NCI-H460 (cell line): ENCODE results near the gene TMEM232. TPM values are rescaled to one million over a fixed set of nuclear protein-coding genes. Genes with fewer than 3 reads are reported as not detected.
A peak's percentile ranks its signal among the peaks of the same experiment; 100 is the strongest.

Experiments
- DNase-seq: peaks from one replicate; pipeline ENCODE4 v3.0.0-alpha.2; 2016; ENCODE audit warnings: low read depth; ENCODE audit errors: extremely low read depth
- total RNA-seq: library from RNA; depleted of rRNA; stranded (reverse); fragments of >200 nt; shearing (Covaris generic); gene quantifications from 2 replicates; pipeline ENCODE4 v1.2.3, GENCODE V29; 2014

Gene TMEM232
- total RNA-seq, 1 experiment from 2014 or later, result 2.0 TPM

GRCh38 chr5:110634475-110634874, 92.0 kb downstream of the TMEM232 start:
- no peak for DNase-seq

- DNase-seq, result no peak
These were observed 95.2 kb downstream of the TMEM232 start for GRCh38 chr5:110631236-110631635.

GRCh38 chr5:110630350-110630749, 96.1 kb downstream of the TMEM232 start:
- no peak for DNase-seq

GRCh38 chr5:110625376-110625999, 101.0 kb downstream of the TMEM232 start:
- DNase-seq, result peak; percentile 22

- no peak for DNase-seq
These were observed 102.6 kb downstream of the TMEM232 start for GRCh38 chr5:110623874-110624273.

GRCh38 chr5:110618941-110619340, 107.5 kb downstream of the TMEM232 start:
- DNase-seq, result no peak

GRCh38 chr5:110616009-110616408, 110.5 kb downstream of the TMEM232 start:
- no peak for DNase-seq

GRCh38 chr5:110612794-110613247, 113.7 kb downstream of the TMEM232 start:
- DNase-seq, result no peak

GRCh38 chr5:110611817-110612216, 114.7 kb downstream of the TMEM232 start:
- no peak for DNase-seq

- no peak for DNase-seq
These were observed 131.6 kb downstream of the TMEM232 start for GRCh38 chr5:110594866-110595265.

- no peak for DNase-seq
These were observed 136.3 kb downstream of the TMEM232 start for GRCh38 chr5:110590187-110590586.

- no peak for DNase-seq
These were observed 138.0 kb downstream of the TMEM232 start for GRCh38 chr5:110588286-110588980.

- DNase-seq, result no peak
These were observed 145.8 kb downstream of the TMEM232 start for GRCh38 chr5:110580625-110581024.

GRCh38 chr5:110572729-110573128, 153.7 kb downstream of the TMEM232 start:
- no peak for DNase-seq

- no peak for DNase-seq
These were observed 164.3 kb downstream of the TMEM232 start for GRCh38 chr5:110562191-110562590.

GRCh38 chr5:110561510-110561909, 165.0 kb downstream of the TMEM232 start:
- DNase-seq, result no peak

- no peak for DNase-seq
These were observed 177.2 kb downstream of the TMEM232 start for GRCh38 chr5:110549301-110549700.

GRCh38 chr5:110548171-110548570, 178.3 kb downstream of the TMEM232 start:
- DNase-seq, result no peak

GRCh38 chr5:110547495-110547894, 179.0 kb downstream of the TMEM232 start:
- DNase-seq, result no peak

GRCh38 chr5:110545716-110546115, 180.8 kb downstream of the TMEM232 start:
- no peak for DNase-seq

GRCh38 chr5:110544603-110545002, 181.9 kb downstream of the TMEM232 start:
- DNase-seq, result no peak

- DNase-seq, result peak; percentile 1
These were observed 183.5 kb downstream of the TMEM232 start for GRCh38 chr5:110542949-110543348.
